Chondrocyte (in vitro differentiated cells): ENCODE measurements around the gene FITM2. TPM values are rescaled to one million over a fixed set of nuclear protein-coding genes. Genes with fewer than 3 reads are reported as not detected.
"Not testable (repeated sequence)": the region's sequence is repeated elsewhere in the genome, so short reads cannot be mapped to it uniquely, and the experiment has no call there.

Experiments
- DNase-seq: peaks from one replicate; pipeline ENCODE4 v3.0.0; 2021; ENCODE audit warnings: mixed read lengths, low spot score
- H3K27ac Mint-ChIP-seq: one replicate; pipeline ENCODE4 v1.8.0; 2021; ENCODE audit warnings: mild to moderate bottlenecking, moderate library complexity, mixed read lengths; ENCODE audit not compliant: unreplicated experiment
- H3K27me3 Mint-ChIP-seq: 2 replicates; pipeline ENCODE4 v1.8.0; 2021; ENCODE audit warnings: low read depth, mixed read lengths
- H3K36me3 Mint-ChIP-seq: 2 replicates; pipeline ENCODE4 v1.8.0; 2021; ENCODE audit warnings: low read depth, mixed read lengths
- H3K4me1 Mint-ChIP-seq: 2 replicates; pipeline ENCODE4 v1.8.0; 2021; ENCODE audit warnings: low read depth, mild to moderate bottlenecking, mixed read lengths
- H3K4me3 Mint-ChIP-seq: one replicate; pipeline ENCODE4 v1.8.0; 2021; ENCODE audit warnings: mild to moderate bottlenecking, moderate library complexity, mixed read lengths; ENCODE audit not compliant: unreplicated experiment
- H3K9me3 Mint-ChIP-seq: 2 replicates; pipeline ENCODE4 v1.8.0; 2021; ENCODE audit warnings: low read depth, mixed read lengths
- total RNA-seq: library from RNA; stranded (reverse); gene quantifications from 3 replicates; pipeline ENCODE4 v1.2.1, GENCODE V29; 2021
- TF ChIP-seq, protein P1 (sequence below): fragments of 200-600 bp; sonication (generic); IDR thresholded peaks from 2 replicates; pipeline ENCODE4 v1.5.0; 2021; ENCODE audit warnings: antibody characterized with exemption, mild to moderate bottlenecking, moderate library complexity

Gene FITM2
- total RNA-seq, 1 donor from 2014 or later, result 10.0 TPM

DNA sequence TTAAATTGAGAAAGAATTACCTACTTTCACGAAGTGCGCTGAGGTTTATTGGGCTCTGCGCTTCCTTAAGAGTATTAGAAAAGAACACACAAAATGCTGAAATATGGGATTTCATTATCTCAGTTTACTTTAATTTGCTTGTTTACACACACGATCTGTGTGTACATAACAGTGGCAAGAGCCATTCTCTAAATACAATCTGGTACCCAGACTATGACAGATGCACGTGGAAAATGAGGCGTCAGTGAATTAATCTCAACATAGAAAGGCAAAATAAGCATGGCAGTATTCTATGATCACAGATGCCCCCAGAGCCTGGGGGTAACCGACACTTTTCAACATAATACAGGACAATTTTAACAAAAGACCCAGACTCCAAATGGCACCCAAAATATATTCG is 8.3 kb downstream of the FITM2 start:
- H3K36me3 Mint-ChIP-seq, result peaks cover 1% of the 10 kb centered on the region
- H3K27me3 Mint-ChIP-seq, result no peaks in the 10 kb centered on the region
- H3K4me1 Mint-ChIP-seq, result no peaks in the 10 kb centered on the region
- H3K9me3 Mint-ChIP-seq, result no peaks in the 10 kb centered on the region
- H3K27ac Mint-ChIP-seq, result no peak overlapping the region
- H3K4me3 Mint-ChIP-seq, result no peak overlapping the region
- TF ChIP-seq, protein P1, sequence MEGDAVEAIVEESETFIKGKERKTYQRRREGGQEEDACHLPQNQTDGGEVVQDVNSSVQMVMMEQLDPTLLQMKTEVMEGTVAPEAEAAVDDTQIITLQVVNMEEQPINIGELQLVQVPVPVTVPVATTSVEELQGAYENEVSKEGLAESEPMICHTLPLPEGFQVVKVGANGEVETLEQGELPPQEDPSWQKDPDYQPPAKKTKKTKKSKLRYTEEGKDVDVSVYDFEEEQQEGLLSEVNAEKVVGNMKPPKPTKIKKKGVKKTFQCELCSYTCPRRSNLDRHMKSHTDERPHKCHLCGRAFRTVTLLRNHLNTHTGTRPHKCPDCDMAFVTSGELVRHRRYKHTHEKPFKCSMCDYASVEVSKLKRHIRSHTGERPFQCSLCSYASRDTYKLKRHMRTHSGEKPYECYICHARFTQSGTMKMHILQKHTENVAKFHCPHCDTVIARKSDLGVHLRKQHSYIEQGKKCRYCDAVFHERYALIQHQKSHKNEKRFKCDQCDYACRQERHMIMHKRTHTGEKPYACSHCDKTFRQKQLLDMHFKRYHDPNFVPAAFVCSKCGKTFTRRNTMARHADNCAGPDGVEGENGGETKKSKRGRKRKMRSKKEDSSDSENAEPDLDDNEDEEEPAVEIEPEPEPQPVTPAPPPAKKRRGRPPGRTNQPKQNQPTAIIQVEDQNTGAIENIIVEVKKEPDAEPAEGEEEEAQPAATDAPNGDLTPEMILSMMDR, result no peak
- DNase-seq, result no peak

DNA sequence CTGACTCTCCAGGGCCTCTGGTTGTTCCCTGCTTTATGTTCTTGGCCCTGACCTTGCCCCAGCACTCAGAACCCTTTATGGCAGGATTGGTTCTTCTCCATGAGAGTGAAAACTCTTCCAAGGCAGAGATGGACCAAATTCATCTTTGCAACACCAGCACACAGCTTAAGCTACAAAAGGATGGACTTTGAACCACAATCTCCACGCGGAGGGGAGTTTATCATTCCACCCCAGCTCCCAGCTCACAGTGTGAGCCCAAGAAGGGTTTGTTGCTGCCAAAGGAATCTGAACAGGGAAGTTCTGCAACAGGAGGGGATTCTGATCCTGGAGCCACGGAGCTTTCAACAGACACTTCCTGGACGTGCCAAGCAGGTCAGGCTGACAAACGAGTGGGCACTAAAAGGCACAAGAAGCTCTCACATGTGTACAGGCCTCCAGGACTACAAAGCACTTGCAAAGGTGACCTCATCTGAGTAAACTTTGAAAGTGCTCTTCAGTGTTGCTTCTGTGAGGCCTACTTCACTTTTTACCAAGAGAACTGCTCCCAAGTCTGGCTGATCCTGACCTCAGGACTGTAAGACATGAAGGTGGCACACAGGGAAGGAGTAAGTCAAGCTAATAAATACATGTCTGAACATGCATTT is 8.9 kb downstream of the FITM2 start:
- no peak overlapping the region for H3K27ac Mint-ChIP-seq
- no peaks in the 10 kb centered on the region for H3K4me1 Mint-ChIP-seq
- H3K36me3 Mint-ChIP-seq, result peaks cover 1% of the 10 kb centered on the region
- no peaks in the 10 kb centered on the region for H3K27me3 Mint-ChIP-seq
- no peak for DNase-seq
- H3K9me3 Mint-ChIP-seq, result no peaks in the 10 kb centered on the region
- TF ChIP-seq, protein P1, result no peak
- H3K4me3 Mint-ChIP-seq, result no peak overlapping the region

- Mint-ChIP-seq H3K36me3 (peaks cover 1% of the 10 kb centered on the region), H3K27me3 (no peaks in the 10 kb centered on the region), H3K4me1 (no peaks in the 10 kb centered on the region), H3K4me3 (no peak overlapping the region), H3K9me3 (no peaks in the 10 kb centered on the region), H3K27ac (no peak overlapping the region)
- DNase-seq, result no peak
- TF ChIP-seq, protein P1, result no peak
Observed at GRCh38 chr20:44301285-44301684, 9.7 kb downstream of the FITM2 start.

DNA sequence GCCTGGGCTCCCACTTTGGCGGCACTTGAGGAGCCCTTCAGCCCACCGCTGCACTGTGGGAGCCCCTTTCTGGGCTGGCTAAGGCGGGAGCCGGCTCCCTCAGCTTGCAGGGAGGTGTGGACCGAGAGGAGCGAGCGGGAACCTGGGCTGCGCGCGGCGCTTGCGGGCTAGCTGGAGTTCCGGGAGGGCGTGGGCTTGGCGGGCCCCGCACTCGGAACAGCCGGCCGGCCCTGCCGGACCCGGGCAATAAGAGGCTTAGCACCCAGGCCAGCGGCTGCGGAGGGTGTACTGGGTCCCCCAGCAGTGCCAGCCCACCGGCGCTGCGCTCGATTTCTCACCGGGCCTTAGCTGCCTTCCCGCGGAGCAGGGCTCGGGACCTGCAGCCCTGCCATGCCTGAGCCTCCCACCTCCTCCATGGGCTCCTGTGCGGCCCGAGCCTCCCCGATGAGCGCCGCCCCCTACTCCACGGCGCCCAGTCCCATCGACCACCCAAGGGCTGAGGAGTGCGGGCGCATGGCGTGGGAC is 11.9 kb downstream of the FITM2 start:
- H3K27me3 Mint-ChIP-seq, H3K36me3 Mint-ChIP-seq: not testable (repeated sequence)

GRCh38 chr20:44297721-44298120 is 13.3 kb downstream of the FITM2 start:
- DNase-seq, result no peak
- TF ChIP-seq, protein P1, result no peak
- Mint-ChIP-seq H3K4me3 (no peak overlapping the region), H3K4me1 (no peaks in the 10 kb centered on the region), H3K36me3 (no peaks in the 10 kb centered on the region), H3K27ac (no peak overlapping the region), H3K9me3 (no peaks in the 10 kb centered on the region), H3K27me3 (no peaks in the 10 kb centered on the region)

More for the DNA sequence above, 11.9 kb downstream of the FITM2 start:
- H3K27ac Mint-ChIP-seq, H3K9me3 Mint-ChIP-seq, H3K4me1 Mint-ChIP-seq, H3K4me3 Mint-ChIP-seq, DNase-seq: not testable (repeated sequence)

- no peak overlapping the region for H3K4me3 Mint-ChIP-seq
- TF ChIP-seq, protein P1, result no peak
- H3K4me1 Mint-ChIP-seq, result no peaks in the 10 kb centered on the region
- DNase-seq, result no peak
- H3K9me3 Mint-ChIP-seq, result no peaks in the 10 kb centered on the region
- no peaks in the 10 kb centered on the region for H3K27me3 Mint-ChIP-seq
- H3K27ac Mint-ChIP-seq, result no peak overlapping the region
- peaks cover under 1% of the 10 kb centered on the region for H3K36me3 Mint-ChIP-seq
Observed at GRCh38 chr20:44296011-44296410, 15.0 kb downstream of the FITM2 start.
